ENCODE results near the gene ZNF285. TPM values are rescaled to one million over a fixed set of nuclear protein-coding genes. Genes with fewer than 3 reads are reported as not detected.
A peak's percentile ranks its signal among the peaks of the same experiment; 100 is the strongest.
"Not testable (repeated sequence)": the region's sequence is repeated elsewhere in the genome, so short reads cannot be mapped to it uniquely, and the experiment has no call there.

Gene ZNF285
- total RNA-seq, result 0.07 TPM in 1 of 2 replicates, not detected in the other

- Mint-ChIP-seq H3K36me3 (ENCODE audit: low read depth) (peaks cover 3% of the 10 kb centered on the region), H3K4me1 (ENCODE audit: low read depth) (peaks cover 5% of the 10 kb centered on the region), H3K27ac (peak within 1 kb of the TSS; percentile 31), H3K27me3 (ENCODE audit: insufficient read depth) (peaks cover 2% of the 10 kb centered on the region), H3K4me3 (peak within 1 kb of the TSS; percentile 77), H3K9me3 (peaks cover 44% of the 10 kb centered on the region)
- DNase-seq (ENCODE audit: low spot score), result peak; percentile 25
- intact Hi-C loops (cut with micrococcal nuclease), result loop anchor here (1.0 kb wide), 1 partner anchor 99 kb away; the partner anchor contains the start of gene ZNF180
These were observed at the start of gene ZNF285 for GRCh38 chr19:44401139-44402115. ZNF285 (minus strand) TSS chr19:44401608; CDS start chr19:44397213, 4,395 bp downstream.

DNA sequence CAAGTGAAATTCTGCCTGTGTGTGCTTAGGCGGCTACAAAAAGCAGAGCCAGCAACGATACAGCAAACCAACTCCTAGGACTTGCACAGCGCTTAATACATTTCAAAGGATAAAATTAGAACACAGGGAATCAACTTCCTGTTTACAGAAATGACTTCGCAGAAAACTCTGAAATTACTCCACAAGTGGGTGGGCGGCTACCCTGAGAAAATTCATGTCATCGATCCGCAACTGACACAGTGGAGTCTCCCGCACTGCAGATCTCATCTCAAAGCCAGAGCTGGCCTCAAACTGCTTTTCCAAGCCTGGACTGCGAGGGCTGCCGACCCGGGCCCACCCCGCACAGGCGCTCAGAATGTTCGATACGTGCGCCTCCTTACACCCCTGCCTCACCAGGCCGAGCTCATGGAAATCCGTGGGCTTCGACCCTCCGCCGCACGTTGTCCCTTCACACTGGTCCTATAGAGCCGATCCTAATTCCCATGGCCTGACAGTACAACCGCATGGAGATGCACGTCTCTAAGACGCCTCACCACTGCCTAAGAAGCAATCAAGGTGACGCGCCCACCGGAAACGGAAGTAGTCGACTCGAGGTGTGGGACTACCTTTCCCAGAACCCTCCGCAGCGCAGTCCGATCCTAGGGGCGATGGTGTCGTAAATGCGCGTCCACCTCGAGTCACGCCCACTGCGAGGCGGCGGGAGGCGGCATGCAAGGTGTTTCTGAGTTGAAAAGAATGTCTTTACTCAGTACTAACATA, 46.7 kb upstream of the ZNF285 start, which contains the start of gene ZNF229:
ZNF229 (minus strand) TSS at position 557 of the 759 bp plus-strand sequence. CDS start 5,625 bp downstream, outside the sequence.
- no peak within 1 kb of the TSS for H3K27ac Mint-ChIP-seq
- H3K9me3 Mint-ChIP-seq, result peaks cover 91% of the 10 kb centered on the region
- peak; percentile 28 for DNase-seq (ENCODE audit: low spot score)
- H3K36me3 Mint-ChIP-seq (ENCODE audit: low read depth), result peaks cover 6% of the 10 kb centered on the region
- intact Hi-C loops (cut with micrococcal nuclease), result no loop called here
- H3K27me3 Mint-ChIP-seq (ENCODE audit: insufficient read depth), result no peaks in the 10 kb centered on the region
- H3K4me1 Mint-ChIP-seq (ENCODE audit: low read depth), result peaks cover 5% of the 10 kb centered on the region
- peak within 1 kb of the TSS; percentile 76 for H3K4me3 Mint-ChIP-seq

DNA sequence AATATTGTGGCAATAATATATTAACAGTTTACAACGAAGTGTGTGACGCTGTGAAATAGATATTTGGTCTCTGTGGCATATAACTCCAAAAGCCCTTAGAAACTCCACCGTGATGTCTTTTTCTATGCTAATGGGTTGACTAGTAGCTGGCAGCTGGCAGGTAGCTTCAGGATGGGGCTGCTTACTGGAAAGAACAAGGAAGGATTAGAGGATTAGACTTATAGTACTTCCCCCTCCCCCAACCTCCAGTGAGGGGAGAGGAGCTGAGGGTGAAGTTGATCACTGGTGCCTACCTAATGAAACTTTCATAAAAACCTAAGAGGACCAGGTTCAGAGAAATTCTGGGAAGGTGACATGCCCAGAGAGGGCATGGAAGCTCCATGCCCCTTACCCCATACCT, 37.0 kb upstream of the ZNF285 start:
- Mint-ChIP-seq H3K4me3 (no peak overlapping the region), H3K27me3 (ENCODE audit: insufficient read depth) (no peaks in the 10 kb centered on the region), H3K9me3 (peaks cover 63% of the 10 kb centered on the region), H3K36me3 (ENCODE audit: low read depth) (no peaks in the 10 kb centered on the region), H3K27ac (no peak overlapping the region), H3K4me1 (ENCODE audit: low read depth) (no peaks in the 10 kb centered on the region)
- DNase-seq (ENCODE audit: low spot score), result no peak
- intact Hi-C loops (cut with micrococcal nuclease), result no loop called here

GRCh38 chr19:44435441-44435840, 34.0 kb upstream of the ZNF285 start:
- H3K27me3 Mint-ChIP-seq (ENCODE audit: insufficient read depth), result no peaks in the 10 kb centered on the region
- no peak for DNase-seq (ENCODE audit: low spot score)
- intact Hi-C loops (cut with micrococcal nuclease), result no loop called here
- H3K4me3 Mint-ChIP-seq, result no peak overlapping the region
- no peaks in the 10 kb centered on the region for H3K4me1 Mint-ChIP-seq (ENCODE audit: low read depth)
- H3K27ac Mint-ChIP-seq, result no peak overlapping the region
- no peaks in the 10 kb centered on the region for H3K36me3 Mint-ChIP-seq (ENCODE audit: low read depth)
- H3K9me3 Mint-ChIP-seq, result peaks cover 66% of the 10 kb centered on the region

DNA sequence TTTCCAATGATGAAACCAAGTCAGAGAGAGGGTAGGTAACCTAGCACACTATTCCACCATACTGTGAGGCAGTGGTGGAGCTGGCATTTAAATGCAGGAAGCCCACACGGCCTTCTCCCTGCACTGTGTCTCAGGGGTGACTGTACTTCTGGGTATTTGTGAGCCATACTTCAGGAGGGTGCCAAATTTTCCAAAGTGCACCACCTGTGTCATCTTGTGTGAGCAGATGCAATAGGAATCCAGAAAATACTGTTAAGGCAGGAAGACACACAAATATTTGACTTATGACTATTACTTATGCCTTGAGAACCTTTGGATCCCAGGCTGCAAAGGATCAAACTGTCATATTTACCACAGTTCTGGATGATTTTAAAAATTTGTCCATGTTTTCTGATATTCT, 29.5 kb upstream of the ZNF285 start:
- Mint-ChIP-seq H3K27ac (no peak overlapping the region), H3K9me3 (peaks cover 79% of the 10 kb centered on the region), H3K4me3 (no peak overlapping the region), H3K27me3 (ENCODE audit: insufficient read depth) (no peaks in the 10 kb centered on the region), H3K4me1 (ENCODE audit: low read depth) (no peaks in the 10 kb centered on the region), H3K36me3 (ENCODE audit: low read depth) (no peaks in the 10 kb centered on the region)
- DNase-seq (ENCODE audit: low spot score), result no peak
- intact Hi-C loops (cut with micrococcal nuclease), result no loop called here

- H3K27ac Mint-ChIP-seq; H3K36me3 Mint-ChIP-seq (ENCODE audit: low read depth); H3K27me3 Mint-ChIP-seq (ENCODE audit: insufficient read depth); H3K4me3 Mint-ChIP-seq; H3K4me1 Mint-ChIP-seq (ENCODE audit: low read depth); DNase-seq (ENCODE audit: low spot score); intact Hi-C loops (cut with micrococcal nuclease): not testable (repeated sequence)
- H3K9me3 Mint-ChIP-seq, result peaks cover 38% of the 10 kb centered on the region
These were observed 14.1 kb upstream of the ZNF285 start for GRCh38 chr19:44415553-44415952.

DNA sequence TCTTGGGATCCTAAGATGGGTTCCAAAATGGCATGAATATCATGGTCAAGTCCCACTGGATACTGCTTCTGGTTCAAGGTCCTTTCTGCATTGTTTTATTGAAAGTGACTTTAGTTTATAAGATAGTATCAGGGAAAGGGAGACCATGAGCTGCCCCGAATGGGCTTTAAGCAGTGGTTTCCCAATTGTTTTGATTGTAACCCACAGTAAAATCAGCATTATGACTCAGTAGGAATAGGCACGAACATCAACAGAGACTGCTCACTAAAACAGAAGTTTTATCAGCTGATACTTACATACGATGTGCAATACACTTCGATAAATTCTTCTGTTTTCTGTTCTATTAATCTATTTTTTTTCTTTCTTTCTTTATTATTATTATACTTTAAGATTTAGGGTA, 12.1 kb downstream of the ZNF285 start:
- H3K4me3 Mint-ChIP-seq; H3K36me3 Mint-ChIP-seq (ENCODE audit: low read depth); H3K4me1 Mint-ChIP-seq (ENCODE audit: low read depth); DNase-seq (ENCODE audit: low spot score); H3K27ac Mint-ChIP-seq; intact Hi-C loops (cut with micrococcal nuclease); H3K27me3 Mint-ChIP-seq (ENCODE audit: insufficient read depth): not testable (repeated sequence)
- peaks cover 66% of the 10 kb centered on the region for H3K9me3 Mint-ChIP-seq

GRCh38 chr19:44374789-44375188, 26.6 kb downstream of the ZNF285 start:
- Mint-ChIP-seq H3K27me3 (ENCODE audit: insufficient read depth) (no peaks in the 10 kb centered on the region), H3K9me3 (peaks cover 51% of the 10 kb centered on the region), H3K4me3 (no peak overlapping the region), H3K36me3 (ENCODE audit: low read depth) (no peaks in the 10 kb centered on the region), H3K27ac (no peak overlapping the region), H3K4me1 (ENCODE audit: low read depth) (no peaks in the 10 kb centered on the region)
- intact Hi-C loops (cut with micrococcal nuclease), result no loop called here
- DNase-seq (ENCODE audit: low spot score), result no peak

DNA sequence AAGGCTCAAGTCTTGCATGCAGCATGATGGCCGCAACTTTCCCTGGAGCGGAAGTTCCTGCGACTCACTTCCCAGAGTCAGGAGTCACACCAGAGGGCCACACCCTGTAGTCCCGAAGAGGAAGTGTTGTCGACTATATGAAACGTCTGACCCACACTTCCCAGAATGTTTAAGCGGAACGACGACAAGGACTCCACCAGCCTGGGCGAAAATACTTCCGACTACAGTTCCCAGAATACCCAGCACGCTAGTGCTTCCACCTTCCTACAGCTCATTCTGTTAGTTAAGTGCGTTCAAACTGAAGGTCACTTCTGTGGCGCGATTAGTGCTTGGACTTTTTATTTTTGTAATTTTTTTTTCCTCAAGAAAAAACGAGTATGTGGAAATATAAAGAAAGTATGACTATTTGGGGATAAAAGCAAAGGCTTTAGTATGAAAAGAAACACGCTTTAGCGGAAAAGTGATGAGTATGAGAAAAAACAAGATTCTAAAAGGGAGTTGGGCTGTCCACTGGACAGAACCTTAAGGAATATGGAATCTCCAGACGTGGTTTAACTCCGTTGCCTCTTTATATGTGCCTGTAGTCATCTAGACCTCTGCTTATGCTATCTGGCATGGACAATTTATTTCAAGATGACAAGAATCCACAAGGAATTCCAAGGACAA, 29.5 kb downstream of the ZNF285 start:
- Mint-ChIP-seq H3K36me3 (ENCODE audit: low read depth) (no peaks in the 10 kb centered on the region), H3K27me3 (ENCODE audit: insufficient read depth) (no peaks in the 10 kb centered on the region), H3K4me1 (ENCODE audit: low read depth) (no peaks in the 10 kb centered on the region), H3K27ac (no peak overlapping the region), H3K4me3 (no peak overlapping the region), H3K9me3 (peaks cover 49% of the 10 kb centered on the region)
- intact Hi-C loops (cut with micrococcal nuclease), result no loop called here
- DNase-seq (ENCODE audit: low spot score), result no peak

DNA sequence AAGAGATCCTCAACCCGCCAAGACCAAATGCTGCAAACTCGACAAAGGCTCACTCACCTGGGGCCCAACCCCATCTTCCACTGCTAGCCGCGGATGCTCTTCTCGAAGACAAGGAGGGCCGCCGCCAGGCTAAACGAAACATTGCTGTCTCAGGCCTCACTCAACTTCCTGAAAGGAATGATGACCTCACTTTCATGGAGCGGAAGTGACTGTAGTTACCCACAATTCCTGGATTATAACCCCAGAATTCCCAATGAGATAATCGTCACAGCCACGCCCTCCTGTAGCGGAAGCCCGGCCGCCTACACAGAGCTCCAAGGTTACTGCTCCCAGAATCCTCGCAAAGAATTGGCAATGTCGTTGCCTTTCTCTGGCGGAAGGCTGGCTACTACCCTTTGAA, 34.4 kb downstream of the ZNF285 start:
- H3K9me3 Mint-ChIP-seq, result peaks cover 38% of the 10 kb centered on the region
- H3K4me3 Mint-ChIP-seq, result no peak overlapping the region
- no peak overlapping the region for H3K27ac Mint-ChIP-seq
- no peaks in the 10 kb centered on the region for H3K27me3 Mint-ChIP-seq (ENCODE audit: insufficient read depth)
- intact Hi-C loops (cut with micrococcal nuclease), result no loop called here
- DNase-seq (ENCODE audit: low spot score), result no peak
- H3K36me3 Mint-ChIP-seq (ENCODE audit: low read depth), result no peaks in the 10 kb centered on the region
- H3K4me1 Mint-ChIP-seq (ENCODE audit: low read depth), result no peaks in the 10 kb centered on the region

DNA sequence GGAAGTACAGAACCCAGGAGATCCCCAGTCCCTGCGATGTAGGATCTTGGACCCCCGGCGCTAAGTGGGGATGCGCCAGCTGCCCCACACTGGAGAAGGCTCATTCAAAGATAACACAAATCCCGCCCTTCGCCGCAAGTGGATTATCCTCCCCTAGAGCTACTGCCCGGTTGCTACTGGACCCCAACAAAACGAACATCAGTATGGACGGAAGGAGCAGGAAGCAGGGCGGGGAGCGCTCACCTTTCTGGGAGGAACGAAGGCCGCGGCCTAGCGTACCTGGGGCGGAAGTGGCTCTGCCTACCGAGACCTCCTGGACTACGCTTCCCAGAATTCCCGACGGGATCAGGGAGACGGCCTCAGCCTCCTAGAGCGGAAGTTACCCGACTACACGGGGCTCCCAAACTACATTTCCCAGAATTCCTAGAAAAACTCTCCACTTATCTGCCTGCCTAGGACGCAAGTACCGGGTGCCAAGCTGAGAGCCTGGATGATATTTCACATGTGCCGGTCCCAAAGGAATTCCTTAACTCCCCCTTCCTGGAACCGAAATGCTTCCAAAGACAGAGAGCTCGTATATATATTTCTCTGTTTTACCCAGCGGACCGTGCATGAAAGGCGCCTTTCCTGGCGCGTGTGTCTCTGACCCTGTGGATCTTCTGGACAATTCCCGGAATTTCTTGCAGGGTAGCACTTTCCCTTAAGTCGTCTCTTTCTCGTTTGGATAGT, 44.9 kb downstream of the ZNF285 start, which contains the start of gene ZNF112:
ZNF112 (minus strand) TSS at position 298 of the 729 bp plus-strand sequence. CDS start 16,141 bp downstream, outside the sequence.
- no peak within 1 kb of the TSS for H3K4me3 Mint-ChIP-seq
- intact Hi-C loops (cut with micrococcal nuclease), result no loop called here
- H3K27ac Mint-ChIP-seq, result no peak within 1 kb of the TSS
- H3K9me3 Mint-ChIP-seq, result peaks cover 62% of the 10 kb centered on the region
- no peak for DNase-seq (ENCODE audit: low spot score)
- no peaks in the 10 kb centered on the region for H3K27me3 Mint-ChIP-seq (ENCODE audit: insufficient read depth)
- H3K36me3 Mint-ChIP-seq (ENCODE audit: low read depth), result no peaks in the 10 kb centered on the region
- no peaks in the 10 kb centered on the region for H3K4me1 Mint-ChIP-seq (ENCODE audit: low read depth)

- Mint-ChIP-seq H3K9me3 (peaks cover 51% of the 10 kb centered on the region), H3K27me3 (ENCODE audit: insufficient read depth) (no peaks in the 10 kb centered on the region)
These were observed 54.9 kb downstream of the ZNF285 start for GRCh38 chr19:44346556-44346955.

More at GRCh38 chr19:44346556-44346955, 54.9 kb downstream of the ZNF285 start:
- Mint-ChIP-seq H3K4me3 (no peak overlapping the region), H3K4me1 (ENCODE audit: low read depth) (no peaks in the 10 kb centered on the region), H3K27ac (no peak overlapping the region), H3K36me3 (ENCODE audit: low read depth) (no peaks in the 10 kb centered on the region)
- intact Hi-C loops (cut with micrococcal nuclease), result no loop called here
- no peak for DNase-seq (ENCODE audit: low spot score)

Measured in activated T-helper 1 cell treated with anti-CD3 and anti-CD28 coated beads, Interleukin-12 subunit alpha, Interleukin-12 subunit beta, Interleukin-2, Interleukin-4 antibody, amounts not matched to agents 30 ng/mL and 10 ng/mL and 1 ng/mL, durations not matched to agents 14 hours and 24 hours and 36 hours (primary cell).